ENCODE measurements around the gene DNAH1. TPM values are rescaled to one million over a fixed set of nuclear protein-coding genes. Genes with fewer than 3 reads are reported as not detected.

Gene DNAH1
- total RNA-seq, 1 donor from 2014 or later = 2.2 TPM

GRCh38 chr3:52440671-52441070 lies 124.6 kb downstream of the DNAH1 start:
- TF ChIP-seq CTCF (IDR thresholded peaks at IDR 0.05; ENCODE audit: borderline replicate concordance) = no peak
- intact Hi-C loops (cut with micrococcal nuclease) = no loop called here
- Histone ChIP-seq H3K27me3 (ENCODE audit: low read depth) (no peaks in the 10 kb centered on the region), H3K27ac (replicated peaks) (no peak overlapping the region), H3K4me1 (peaks cover 43% of the 10 kb centered on the region), H3K4me3 (peak overlapping the region; percentile 53), H3K36me3 (peaks cover 5% of the 10 kb centered on the region), H3K9me3 (replicated peaks) (no peaks in the 10 kb centered on the region)
- no peak for DNase-seq

- intact Hi-C loops (cut with micrococcal nuclease) = no loop called here
- Histone ChIP-seq H3K4me1 (peaks cover 41% of the 10 kb centered on the region), H3K4me3 (peak overlapping the region; percentile 53), H3K27ac (replicated peaks) (no peak overlapping the region), H3K36me3 (peaks cover 5% of the 10 kb centered on the region), H3K27me3 (ENCODE audit: low read depth) (no peaks in the 10 kb centered on the region), H3K9me3 (replicated peaks) (no peaks in the 10 kb centered on the region)
- no peak for DNase-seq
- TF ChIP-seq CTCF (IDR thresholded peaks at IDR 0.05; ENCODE audit: borderline replicate concordance) = no peak
Observed at GRCh38 chr3:52441091-52441771, 125.1 kb downstream of the DNAH1 start.

- TF ChIP-seq CTCF (IDR thresholded peaks at IDR 0.05; ENCODE audit: borderline replicate concordance) = no peak
- intact Hi-C loops (cut with micrococcal nuclease) = no loop called here
- peak overlapping the region; percentile 53 for H3K4me3 ChIP-seq
- peaks cover 5% of the 10 kb centered on the region for H3K36me3 ChIP-seq
- no peaks in the 10 kb centered on the region for H3K27me3 ChIP-seq (ENCODE audit: low read depth)
- no peak for DNase-seq
- H3K27ac ChIP-seq (replicated peaks) = no peak overlapping the region
- no peaks in the 10 kb centered on the region for H3K9me3 ChIP-seq (replicated peaks)
- H3K4me1 ChIP-seq = peaks cover 41% of the 10 kb centered on the region
Observed at GRCh38 chr3:52441772-52442332, 125.7 kb downstream of the DNAH1 start.

DNA sequence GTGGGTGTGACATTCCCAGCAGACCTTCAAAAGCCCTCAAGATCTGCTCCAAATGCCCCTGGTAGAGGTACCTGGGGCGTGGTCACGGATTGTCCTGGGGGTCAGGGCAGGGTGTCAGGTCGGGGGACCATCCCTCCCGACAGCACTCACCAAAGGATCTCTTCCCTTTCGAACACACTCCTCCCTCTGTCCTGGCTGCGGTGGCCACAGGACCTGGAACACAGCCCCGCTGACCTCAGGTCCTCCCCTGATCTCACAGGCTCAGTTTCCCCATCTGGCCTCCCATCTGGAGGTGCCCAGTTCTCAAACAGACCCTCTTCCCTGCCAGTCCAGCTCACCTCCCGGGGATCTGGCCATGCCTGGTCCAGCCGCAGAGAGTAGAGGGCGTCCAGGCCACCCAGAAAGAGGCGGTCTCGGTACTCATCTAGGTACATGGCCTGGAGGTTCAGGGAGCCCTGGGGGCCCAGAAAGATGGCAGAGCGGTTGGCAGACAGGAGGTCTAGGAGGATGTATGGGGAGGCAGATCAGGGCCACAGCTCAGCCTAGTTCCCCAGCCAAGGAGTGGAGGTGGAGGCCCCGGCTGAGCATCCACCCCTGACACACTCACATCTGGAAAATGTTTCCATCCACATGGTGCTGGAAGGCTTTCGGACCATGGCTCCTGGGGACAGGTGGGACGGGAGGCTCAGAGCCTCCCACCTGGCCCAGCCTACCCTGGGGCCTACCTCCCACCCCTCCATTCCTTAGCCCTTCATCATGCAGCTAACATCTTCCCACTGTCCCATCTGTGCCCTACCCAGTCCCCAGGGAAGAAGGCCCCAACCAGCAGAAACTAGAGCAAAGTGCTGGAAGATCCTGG lies 126.5 kb downstream of the DNAH1 start:
- TF ChIP-seq CTCF (IDR thresholded peaks at IDR 0.05; ENCODE audit: borderline replicate concordance) = no peak
- Histone ChIP-seq H3K4me3 (peak overlapping the region; percentile 53), H3K27ac (replicated peaks) (peak overlapping the region; percentile 29), H3K4me1 (peaks cover 37% of the 10 kb centered on the region), H3K36me3 (peaks cover 5% of the 10 kb centered on the region), H3K27me3 (ENCODE audit: low read depth) (no peaks in the 10 kb centered on the region), H3K9me3 (replicated peaks) (no peaks in the 10 kb centered on the region)
- intact Hi-C loops (cut with micrococcal nuclease) = no loop called here
- no peak for DNase-seq

GRCh38 chr3:52443268-52443610 lies 127.1 kb downstream of the DNAH1 start:
- Histone ChIP-seq H3K9me3 (replicated peaks) (no peaks in the 10 kb centered on the region), H3K27me3 (ENCODE audit: low read depth) (no peaks in the 10 kb centered on the region), H3K4me1 (peaks cover 31% of the 10 kb centered on the region), H3K36me3 (peaks cover 5% of the 10 kb centered on the region), H3K27ac (replicated peaks) (peak overlapping the region; percentile 29), H3K4me3 (peak overlapping the region; percentile 53)
- TF ChIP-seq CTCF (IDR thresholded peaks at IDR 0.05; ENCODE audit: borderline replicate concordance) = no peak
- intact Hi-C loops (cut with micrococcal nuclease) = no loop called here
- no peak for DNase-seq

Measured in left ventricle myocardium inferior (tissue), 1 donor.